B cell (primary cell): Measurements from ENCODE around the gene SLC24A4. TPM values are rescaled to one million over a fixed set of nuclear protein-coding genes. Genes with fewer than 3 reads are reported as not detected.

Source experiments
- ATAC-seq: fragments of 200-7000 bp; cut with Tn5 transposase; one replicate; pipeline ENCODE4 v1.10.0; 2021; ENCODE audit warnings: low read depth, mild to moderate bottlenecking, moderate number of reproducible peaks, moderate library complexity
- CTCF ChIA-PET: fragments of 350-600 bp; sonication (Branson Sonifier 250); formaldehyde crosslinking; loops from one replicate; lab custom pipeline; 2021; ENCODE audit warnings: antibody characterized with exemption, inconsistent platforms; lab: Charles Lee
- POLR2A ChIA-PET: fragments of 350-600 bp; sonication (Branson Sonifier 250); formaldehyde crosslinking; loops from one replicate; lab custom pipeline; 2021; ENCODE audit warnings: antibody characterized with exemption; lab: Charles Lee
- DNase-seq: peaks from one replicate; pipeline ENCODE4 v3.0.0; 2013
- H2AFZ ChIP-seq: 2 replicates; pipeline ENCODE4 v1.6.1; 2012; ENCODE audit warnings: mild to moderate bottlenecking, low read depth, low read length; ENCODE audit not compliant: insufficient read depth, poor library complexity, severe bottlenecking
- H3K27ac ChIP-seq, 2 donors: 1 replicate in 1 of 2; 2 replicates in 1 of 2; pipeline ENCODE4 v1.5.1; 2012 to 2013; ENCODE audit warnings: low read length in 2 of 2, mild to moderate bottlenecking in 2 of 2, moderate library complexity in 1 of 2
- H3K27me3 ChIP-seq, 4 experiments: fragments of 200-600 bp in 1 of 4; sonication (generic) in 1 of 4; replicated peaks in 1 of 4; 1 replicate in 2 of 4; 2 replicates in 2 of 4; pipeline versions ENCODE4 v1.6.1 to v1.7.0; 2013 to 2016; ENCODE audit warnings: low read length in 3 of 4, mild to moderate bottlenecking in 2 of 4, mixed read lengths in 1 of 4, moderate library complexity in 1 of 4; ENCODE audit not compliant: insufficient read depth in 4 of 4, control insufficient read depth in 3 of 4; ENCODE audit errors: control extremely low read depth in 1 of 4
- H3K36me3 ChIP-seq, 2 experiments: replicated peaks in 1 of 2; 1 replicate in 1 of 2; 2 replicates in 1 of 2; pipeline versions ENCODE4 v1.6.1 to v1.7.1; 2013; ENCODE audit warnings: low read length in 1 of 2; ENCODE audit not compliant: insufficient read depth in 2 of 2, control insufficient read depth in 1 of 2; ENCODE audit errors: control extremely low read depth in 1 of 2, extremely low read depth in 1 of 2
- H3K4me1 ChIP-seq, 2 donors: fragments of 200-600 bp in 1 of 2; sonication (generic) in 1 of 2; 1 replicate in 1 of 2; 2 replicates in 1 of 2; pipeline versions ENCODE4 v1.5.1 to v1.6.1; 2013 to 2017; ENCODE audit warnings: low read length in 2 of 2; ENCODE audit not compliant: control insufficient read depth in 2 of 2, insufficient read depth in 2 of 2
- H3K4me2 ChIP-seq: replicated peaks from 2 replicates; pipeline ENCODE3; 2012; ENCODE audit warnings: mild to moderate bottlenecking, low read depth, low read length; ENCODE audit not compliant: poor library complexity, severe bottlenecking
- H3K4me3 ChIP-seq, 5 experiments: fragments of 200-600 bp in 1 of 5; sonication (generic) in 1 of 5; 1 replicate in 3 of 5; 2 replicates in 2 of 5; pipeline versions ENCODE4 v1.5.1 to v1.7.0; 2011 to 2016; ENCODE audit warnings: low read length in 4 of 5, mild to moderate bottlenecking in 4 of 5, low read depth in 2 of 5, control low read depth in 1 of 5, moderate library complexity in 1 of 5; ENCODE audit not compliant: insufficient read depth in 1 of 5; ENCODE audit errors: control extremely low read depth in 1 of 5, extremely low read depth in 1 of 5
- H3K79me2 ChIP-seq: fragments of 200-600 bp; sonication (generic); one replicate; pipeline ENCODE4 v1.6.0; 2016; ENCODE audit warnings: low read length; ENCODE audit not compliant: control insufficient read depth, insufficient read depth
- H3K9ac ChIP-seq: fragments of 200-600 bp; sonication (generic); 2 replicates; pipeline ENCODE4 v1.6.1; 2017; ENCODE audit warnings: mild to moderate bottlenecking, low read length, moderate library complexity
- H3K9me3 ChIP-seq, 3 donors: one replicate each; pipeline versions ENCODE4 v1.6.1 to v1.7.1; 2013; ENCODE audit warnings: low read length in 2 of 3; ENCODE audit not compliant: control insufficient read depth in 2 of 3, insufficient read depth in 1 of 3; ENCODE audit errors: control extremely low read depth in 1 of 3
- H4K20me1 ChIP-seq: 2 replicates; pipeline ENCODE4 v1.6.0; 2012; ENCODE audit warnings: mild to moderate bottlenecking, low read length; ENCODE audit not compliant: insufficient read depth, control insufficient read depth, poor library complexity, severe bottlenecking
- H3K27ac Mint-ChIP-seq: one replicate; pipeline ENCODE4 v1.8.0; 2021; ENCODE audit warnings: mixed read lengths
- H3K27me3 Mint-ChIP-seq: one replicate; pipeline ENCODE4 v1.8.0; 2021; ENCODE audit warnings: mixed read lengths
- H3K4me1 Mint-ChIP-seq: one replicate; pipeline ENCODE4 v1.8.0; 2021; ENCODE audit warnings: mixed read lengths
- H3K4me3 Mint-ChIP-seq: one replicate; pipeline ENCODE4 v1.8.0; 2021; ENCODE audit warnings: mixed read lengths
- H3K9me3 Mint-ChIP-seq: one replicate; pipeline ENCODE4 v1.8.0; 2022; ENCODE audit warnings: mixed read lengths; ENCODE audit not compliant: insufficient read depth
- EZH2 ChIP-seq: IDR thresholded peaks from 2 replicates; pipeline ENCODE4 v1.6.1; 2012; ENCODE audit warnings: borderline replicate concordance, low read depth, mild to moderate bottlenecking, moderate library complexity, low read length; ENCODE audit not compliant: insufficient read depth, poor library complexity, severe bottlenecking
- WGBS: methylation state at CpG from one replicate; pipeline ENCODE4 v1.1.5; 2013; ENCODE audit warnings: missing lambda C conversion rate; ENCODE audit not compliant: insufficient coverage; 5-methylcytosine and 5-hydroxymethylcytosine counted together
- intact Hi-C: fragments of 100-400 bp; cut with micrococcal nuclease; formaldehyde crosslinking; loops from one replicate; pipeline ENCODE4 v1.10.0; 2022
- polyA plus RNA-seq: library from polyadenylated mRNA; depleted of rRNA; stranded (reverse); fragments of >200 nt; gene quantifications from 2 replicates; pipeline ENCODE4 v1.2.3, GENCODE V29; 2012
- total RNA-seq, 2 donors: library from RNA; stranded (reverse); fragments of 120-200 nt in 1 of 2; gene quantifications; 1 replicate in 1 of 2; 2 replicates in 1 of 2; pipeline versions ENCODE4 v1.2.3 to v1.2.4, GENCODE V29; 2013 to 2022
- TF ChIP-seq, protein P1 (sequence below): fragments of 200-600 bp; IDR thresholded peaks from one replicate; pipeline ENCODE4 v1.8.0; 2022; ENCODE audit warnings: antibody characterized with exemption, mild to moderate bottlenecking

Gene SLC24A4
- total and polyA plus RNA-seq, 2 donors (not counting 1 experiment from before 2014, with no cell fraction given): 0.19 TPM; not detected in 1

DNA sequence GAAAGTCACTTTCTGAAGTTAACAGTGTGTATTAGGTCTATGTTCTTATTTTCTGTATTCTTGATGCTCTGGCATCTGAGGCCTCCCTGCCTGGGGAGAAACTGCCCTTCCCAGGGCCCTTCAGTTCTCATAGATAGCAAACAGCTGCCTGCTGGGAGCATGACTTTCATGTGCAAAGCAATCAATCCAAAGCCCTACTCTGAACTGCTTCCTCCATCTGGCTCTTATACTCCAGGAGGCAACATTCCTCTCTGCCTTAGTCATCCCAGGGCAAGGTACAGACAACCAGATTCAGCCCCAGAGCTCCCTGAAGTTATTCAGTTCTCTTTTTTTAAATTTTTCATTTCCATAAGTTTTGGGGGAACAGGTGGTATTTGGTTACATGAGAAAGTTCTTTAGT is 149.0 kb downstream of the SLC24A4 start:
- Histone ChIP-seq H3K9ac (no peak overlapping the region), H3K36me3 (no peaks in the 10 kb centered on the region), H4K20me1 (no peaks in the 10 kb centered on the region), H3K79me2 (no peaks in the 10 kb centered on the region), H2AFZ (no peak overlapping the region), H3K4me3 (no peak overlapping the region), H3K4me2 (no peak overlapping the region), H3K27me3 (peaks cover 0 to under 1% (median 0%) of the 10 kb centered on the region in 4 experiments), H3K4me1 (no peaks in the 10 kb centered on the region), H3K27ac (no peak overlapping the region), H3K9me3 (peaks cover 0 to 13% (median 5%) of the 10 kb centered on the region in 3 donors)
- DNase-seq (no peak), ATAC-seq (no peak)
- Mint-ChIP-seq H3K9me3 (peaks cover 4% of the 10 kb centered on the region), H3K4me3 (no peak overlapping the region), H3K27me3 (no peaks in the 10 kb centered on the region), H3K4me1 (no peaks in the 10 kb centered on the region), H3K27ac (no peak overlapping the region)
- intact Hi-C loops: no loop called here
- TF ChIP-seq, protein P1, sequence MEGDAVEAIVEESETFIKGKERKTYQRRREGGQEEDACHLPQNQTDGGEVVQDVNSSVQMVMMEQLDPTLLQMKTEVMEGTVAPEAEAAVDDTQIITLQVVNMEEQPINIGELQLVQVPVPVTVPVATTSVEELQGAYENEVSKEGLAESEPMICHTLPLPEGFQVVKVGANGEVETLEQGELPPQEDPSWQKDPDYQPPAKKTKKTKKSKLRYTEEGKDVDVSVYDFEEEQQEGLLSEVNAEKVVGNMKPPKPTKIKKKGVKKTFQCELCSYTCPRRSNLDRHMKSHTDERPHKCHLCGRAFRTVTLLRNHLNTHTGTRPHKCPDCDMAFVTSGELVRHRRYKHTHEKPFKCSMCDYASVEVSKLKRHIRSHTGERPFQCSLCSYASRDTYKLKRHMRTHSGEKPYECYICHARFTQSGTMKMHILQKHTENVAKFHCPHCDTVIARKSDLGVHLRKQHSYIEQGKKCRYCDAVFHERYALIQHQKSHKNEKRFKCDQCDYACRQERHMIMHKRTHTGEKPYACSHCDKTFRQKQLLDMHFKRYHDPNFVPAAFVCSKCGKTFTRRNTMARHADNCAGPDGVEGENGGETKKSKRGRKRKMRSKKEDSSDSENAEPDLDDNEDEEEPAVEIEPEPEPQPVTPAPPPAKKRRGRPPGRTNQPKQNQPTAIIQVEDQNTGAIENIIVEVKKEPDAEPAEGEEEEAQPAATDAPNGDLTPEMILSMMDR: no peak
- TF ChIP-seq EZH2: no peak
- CTCF ChIA-PET: no interaction called here
- POLR2A ChIA-PET: no interaction called here

GRCh38 chr14:92472860-92473259 is 149.9 kb downstream of the SLC24A4 start:
- Mint-ChIP-seq H3K4me1 (no peaks in the 10 kb centered on the region), H3K9me3 (peaks cover 2% of the 10 kb centered on the region), H3K27me3 (no peaks in the 10 kb centered on the region), H3K27ac (no peak overlapping the region), H3K4me3 (no peak overlapping the region)
- ChIA-PET CTCF (no interaction called here), POLR2A (no interaction called here)
- TF ChIP-seq EZH2: no peak
- TF ChIP-seq, protein P1: no peak
- Histone ChIP-seq H3K27me3 (no peaks in the 10 kb centered on the region), H3K4me2 (no peak overlapping the region), H3K79me2 (no peaks in the 10 kb centered on the region), H2AFZ (no peak overlapping the region), H4K20me1 (no peaks in the 10 kb centered on the region), H3K4me3 (no peak overlapping the region), H3K9me3 (peaks cover 0 to 5% (median 0%) of the 10 kb centered on the region in 3 donors), H3K9ac (no peak overlapping the region), H3K36me3 (no peaks in the 10 kb centered on the region), H3K27ac (no peak overlapping the region), H3K4me1 (no peaks in the 10 kb centered on the region)
- no peak for ATAC-seq
- DNase-seq: no peak
- WGBS: no CpG with 5 or more reads among the region's 1 CpG
- intact Hi-C loops: no loop called here
